Astrocyte (in vitro differentiated cells and primary cell): ENCODE data around the gene ARHGAP9. TPM values are rescaled to one million over a fixed set of nuclear protein-coding genes. Genes with fewer than 3 reads are reported as not detected.

ENCODE experiments used
- DNase-seq: peaks from one replicate; pipeline ENCODE4 v3.0.0-alpha.2; 2010; ENCODE audit warnings: low read depth
- FAIRE-seq: peaks from 2 replicates; lab custom pipeline; 2011; peaks lifted over from hg19 to GRCh38; lab: Jason Lieb, UNC
- H2AFZ ChIP-seq: 2 replicates; pipeline ENCODE4 v1.6.0; 2012; ENCODE audit warnings: low read depth, low read length, inconsistent platforms
- H3K27ac ChIP-seq: 2 replicates; pipeline ENCODE4 v1.5.1; 2011; ENCODE audit warnings: low read depth, low read length, inconsistent platforms
- H3K27me3 ChIP-seq: 2 replicates; pipeline ENCODE4 v1.6.0; 2011; ENCODE audit warnings: low read length, inconsistent platforms; ENCODE audit not compliant: insufficient read depth
- H3K36me3 ChIP-seq: 2 replicates; pipeline ENCODE4 v1.5.1; 2011; ENCODE audit warnings: low read length, inconsistent platforms; ENCODE audit not compliant: insufficient read depth
- H3K4me1 ChIP-seq: 2 replicates; pipeline ENCODE4 v1.5.1; 2011; ENCODE audit warnings: low read length, inconsistent platforms; ENCODE audit not compliant: insufficient read depth
- H3K4me2 ChIP-seq: 2 replicates; pipeline ENCODE4 v1.6.0; 2012; ENCODE audit warnings: low read length, inconsistent platforms
- H3K4me3 ChIP-seq: 2 replicates; pipeline ENCODE4 v1.5.1; 2011; ENCODE audit warnings: low read depth, mild to moderate bottlenecking, low read length, inconsistent platforms; ENCODE audit not compliant: insufficient read depth
- H3K79me2 ChIP-seq: 2 replicates; pipeline ENCODE4 v1.6.0; 2012; ENCODE audit warnings: mild to moderate bottlenecking, low read length, inconsistent platforms; ENCODE audit not compliant: insufficient read depth
- H3K9ac ChIP-seq: 2 replicates; pipeline ENCODE4 v1.6.0; 2012; ENCODE audit warnings: mild to moderate bottlenecking, low read length, inconsistent platforms
- H3K9me3 ChIP-seq: 2 replicates; pipeline ENCODE4 v1.5.1; 2012; ENCODE audit warnings: low read depth, mild to moderate bottlenecking, low read length, inconsistent platforms; ENCODE audit not compliant: insufficient read depth
- H4K20me1 ChIP-seq: 2 replicates; pipeline ENCODE4 v1.6.0; 2012; ENCODE audit warnings: low read length, inconsistent platforms; ENCODE audit not compliant: insufficient read depth
- H3K27ac Mint-ChIP-seq: one replicate; pipeline ENCODE4 v1.8.0; 2021; ENCODE audit warnings: mild to moderate bottlenecking, mixed read lengths; ENCODE audit not compliant: unreplicated experiment
- H3K27me3 Mint-ChIP-seq: one replicate; pipeline ENCODE4 v1.8.0; 2021; ENCODE audit warnings: low read depth, mixed read lengths; ENCODE audit not compliant: unreplicated experiment
- H3K36me3 Mint-ChIP-seq: one replicate; pipeline ENCODE4 v1.8.0; 2021; ENCODE audit warnings: low read depth, mixed read lengths; ENCODE audit not compliant: unreplicated experiment
- H3K4me1 Mint-ChIP-seq: one replicate; pipeline ENCODE4 v1.8.0; 2021; ENCODE audit warnings: low read depth, mixed read lengths; ENCODE audit not compliant: unreplicated experiment
- H3K4me3 Mint-ChIP-seq: one replicate; pipeline ENCODE4 v1.8.0; 2021; ENCODE audit warnings: mild to moderate bottlenecking, moderate library complexity, mixed read lengths; ENCODE audit not compliant: unreplicated experiment
- H3K9me3 Mint-ChIP-seq: one replicate; pipeline ENCODE4 v1.8.0; 2021; ENCODE audit warnings: mild to moderate bottlenecking, mixed read lengths; ENCODE audit not compliant: unreplicated experiment
- CTCF ChIP-seq: IDR thresholded peaks from 2 replicates; pipeline ENCODE4 v1.5.1; 2011; ENCODE audit warnings: low read depth, mild to moderate bottlenecking, inconsistent platforms, low read length, moderate library complexity; ENCODE audit not compliant: insufficient read depth
- EZH2 ChIP-seq: IDR thresholded peaks from 2 replicates; pipeline ENCODE4 v1.6.1; 2012; ENCODE audit warnings: mild to moderate bottlenecking, low read length, inconsistent platforms; ENCODE audit not compliant: insufficient read depth
- total RNA-seq: library from RNA; stranded (reverse); gene quantifications from 2 replicates; pipeline ENCODE4 v1.2.1, GENCODE V29; 2021

The ARHGAP9 gene
- total RNA-seq, 1 donor from 2014 or later, result 3.1 TPM

DNA sequence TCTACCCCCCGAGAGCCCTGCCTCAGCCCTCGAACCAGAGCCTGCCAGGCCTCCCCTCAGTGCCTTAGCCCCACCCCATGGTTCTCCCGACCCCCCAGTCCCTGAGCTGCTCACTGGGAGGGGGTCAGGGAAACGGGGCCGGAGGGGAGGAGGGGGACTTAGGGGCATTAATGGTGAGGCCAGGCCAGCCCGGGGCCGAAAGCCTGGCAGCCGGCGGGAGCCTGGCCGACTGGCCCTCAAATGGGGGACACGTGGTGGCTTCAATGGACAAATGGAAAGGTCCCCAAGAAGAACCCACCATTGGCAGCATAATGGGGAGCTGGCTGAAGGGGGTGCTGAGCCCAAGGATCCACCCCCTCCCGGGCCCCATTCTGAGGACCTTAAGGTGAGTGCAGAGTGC, 48.5 kb upstream of the ARHGAP9 start:
- no peaks in the 10 kb centered on the region for H3K27me3 ChIP-seq
- no peak overlapping the region for H3K27ac ChIP-seq
- DNase-seq (no peak), FAIRE-seq (no peak)
- no peak overlapping the region for H3K4me2 ChIP-seq
- no peak overlapping the region for H2AFZ ChIP-seq
- no peaks in the 10 kb centered on the region for H3K27me3 Mint-ChIP-seq
- H3K4me3 ChIP-seq, result no peak overlapping the region
- peaks cover 65% of the 10 kb centered on the region for H4K20me1 ChIP-seq
- peaks cover 29% of the 10 kb centered on the region for H3K79me2 ChIP-seq
- peaks cover 12% of the 10 kb centered on the region for H3K36me3 Mint-ChIP-seq
- no peaks in the 10 kb centered on the region for H3K9me3 ChIP-seq
- no peak overlapping the region for H3K4me3 Mint-ChIP-seq
- peaks cover 17% of the 10 kb centered on the region for H3K4me1 ChIP-seq
- no peaks in the 10 kb centered on the region for H3K9me3 Mint-ChIP-seq
- peaks cover 21% of the 10 kb centered on the region for H3K4me1 Mint-ChIP-seq
- H3K27ac Mint-ChIP-seq, result no peak overlapping the region
- peaks cover 52% of the 10 kb centered on the region for H3K36me3 ChIP-seq
- H3K9ac ChIP-seq, result no peak overlapping the region
- TF ChIP-seq EZH2, result no peak
- TF ChIP-seq CTCF, result no peak

- peak overlapping the region; percentile 34 for H3K27ac Mint-ChIP-seq
- H3K27me3 ChIP-seq, result no peaks in the 10 kb centered on the region
- peaks cover 30% of the 10 kb centered on the region for H3K79me2 ChIP-seq
- H4K20me1 ChIP-seq, result peaks cover 67% of the 10 kb centered on the region
- peaks cover 21% of the 10 kb centered on the region for H3K4me1 Mint-ChIP-seq
- DNase-seq (no peak), FAIRE-seq (no peak)
- no peak overlapping the region for H3K4me3 Mint-ChIP-seq
- peaks cover 42% of the 10 kb centered on the region for H3K36me3 ChIP-seq
- no peak overlapping the region for H3K9ac ChIP-seq
- no peak overlapping the region for H2AFZ ChIP-seq
- H3K9me3 ChIP-seq, result no peaks in the 10 kb centered on the region
- H3K4me2 ChIP-seq, result no peak overlapping the region
- peaks cover 20% of the 10 kb centered on the region for H3K4me1 ChIP-seq
- peaks cover 5% of the 10 kb centered on the region for H3K36me3 Mint-ChIP-seq
- H3K4me3 ChIP-seq, result no peak overlapping the region
- H3K27me3 Mint-ChIP-seq, result no peaks in the 10 kb centered on the region
- no peak overlapping the region for H3K27ac ChIP-seq
- TF ChIP-seq EZH2 (no peak), CTCF (no peak)
- no peaks in the 10 kb centered on the region for H3K9me3 Mint-ChIP-seq
These were observed 47.5 kb upstream of the ARHGAP9 start for GRCh38 chr12:57527184-57527583.

GRCh38 chr12:57526477-57527126, 46.9 kb upstream of the ARHGAP9 start:
- H4K20me1 ChIP-seq, result peaks cover 62% of the 10 kb centered on the region
- peaks cover 27% of the 10 kb centered on the region for H3K4me1 Mint-ChIP-seq
- no peak overlapping the region for H3K4me3 ChIP-seq
- H3K36me3 ChIP-seq, result peaks cover 36% of the 10 kb centered on the region
- H3K9me3 Mint-ChIP-seq, result no peaks in the 10 kb centered on the region
- no peaks in the 10 kb centered on the region for H3K9me3 ChIP-seq
- no peak overlapping the region for H3K4me2 ChIP-seq
- no peak overlapping the region for H3K27ac Mint-ChIP-seq
- H3K27me3 Mint-ChIP-seq, result no peaks in the 10 kb centered on the region
- H2AFZ ChIP-seq, result no peak overlapping the region
- peaks cover 30% of the 10 kb centered on the region for H3K79me2 ChIP-seq
- no peak overlapping the region for H3K9ac ChIP-seq
- TF ChIP-seq CTCF (no peak), EZH2 (no peak)
- no peak overlapping the region for H3K4me3 Mint-ChIP-seq
- FAIRE-seq (no peak), DNase-seq (no peak)
- H3K4me1 ChIP-seq, result peaks cover 25% of the 10 kb centered on the region
- H3K27ac ChIP-seq, result no peak overlapping the region
- no peaks in the 10 kb centered on the region for H3K27me3 ChIP-seq
- H3K36me3 Mint-ChIP-seq, result peaks cover 7% of the 10 kb centered on the region
